SK-N-SH (cell line): ENCODE data around the gene TUT1. TPM values are rescaled to one million over a fixed set of nuclear protein-coding genes. Genes with fewer than 3 reads are reported as not detected.

Source experiments
- CTCF ChIA-PET: fragments of 300-600, 350-600 bp; formaldehyde crosslinking; extraction: SDS; loops from one replicate; lab custom pipeline; 2021; lab: Yijun Ruan, JAX
- POLR2A ChIA-PET: fragments of 350-600 bp; sonication (Branson Sonifier 250); formaldehyde crosslinking; extraction: SDS; loops from one replicate; lab custom pipeline; 2020; ENCODE audit warnings: antibody characterized with exemption, inconsistent platforms; lab: Yijun Ruan, JAX
- DNase-seq: peaks from one replicate; pipeline ENCODE4 v3.0.0; 2012
- H2AFZ ChIP-seq: fragments of 200-600 bp; sonication (generic); 2 replicates; pipeline ENCODE4 v1.8.1; 2016; ENCODE audit warnings: antibody characterized with exemption, mild to moderate bottlenecking, low read depth
- H3F3A ChIP-seq: fragments of 200-600 bp; sonication (generic); replicated peaks from 2 replicates; pipeline ENCODE3; 2016; ENCODE audit warnings: antibody characterized with exemption, mild to moderate bottlenecking; ENCODE audit not compliant: insufficient read depth
- H3K27ac ChIP-seq, 2 experiments: fragments of 200-500 bp in 1 of 2; fragments of 200-600 bp in 1 of 2; sonication (Bioruptor generic) in 1 of 2; sonication (generic), shearing (Covaris generic) in 1 of 2; 2 replicates each; pipeline versions ENCODE4 v1.5.1 to v1.6.1; 2014 to 2016; ENCODE audit warnings: low read depth in 2 of 2, inconsistent platforms in 1 of 2, low read length in 1 of 2, mild to moderate bottlenecking in 1 of 2, mixed read lengths in 1 of 2
- H3K27me3 ChIP-seq: fragments of 200-600 bp; sonication (generic), shearing (Covaris generic); 2 replicates; pipeline ENCODE4 v1.6.1; 2016; ENCODE audit warnings: mixed run types; ENCODE audit not compliant: insufficient read depth
- H3K36me3 ChIP-seq, 2 experiments: fragments of 200-500 bp in 1 of 2; fragments of 200-600 bp in 1 of 2; sonication (Bioruptor generic) in 1 of 2; sonication (generic) in 1 of 2; replicated peaks in 1 of 2; 2 replicates each; pipeline versions ENCODE3 to v1.5.1; 2014 to 2016; ENCODE audit warnings: low read length in 1 of 2, mild to moderate bottlenecking in 1 of 2; ENCODE audit not compliant: insufficient read depth in 2 of 2, control insufficient read depth in 1 of 2
- H3K4me1 ChIP-seq, 2 experiments: fragments of 200-500 bp in 1 of 2; fragments of 200-600 bp in 1 of 2; sonication (Bioruptor generic) in 1 of 2; sonication (generic), shearing (Covaris generic) in 1 of 2; 2 replicates each; pipeline versions ENCODE4 v1.5.1 to v1.6.1; 2014 to 2016; ENCODE audit warnings: low read depth in 1 of 2, low read length in 1 of 2, mixed run types in 1 of 2; ENCODE audit not compliant: insufficient read depth in 2 of 2, control insufficient read depth in 1 of 2
- H3K4me2 ChIP-seq: fragments of 200-600 bp; sonication (generic), shearing (Covaris generic); 2 replicates; pipeline ENCODE4 v1.6.1; 2017; ENCODE audit warnings: mixed run types
- H3K4me3 ChIP-seq, 2 experiments: fragments of 200-500 bp in 1 of 2; fragments of 200-600 bp in 1 of 2; sonication (Bioruptor generic) in 1 of 2; sonication (generic), shearing (Covaris generic) in 1 of 2; 2 replicates each; pipeline versions ENCODE4 v1.5.1 to v1.8.1; 2014 to 2016; ENCODE audit warnings: low read depth in 2 of 2, inconsistent platforms in 1 of 2, low read length in 1 of 2, mild to moderate bottlenecking in 1 of 2, mixed read lengths in 1 of 2, moderate library complexity in 1 of 2
- H3K79me2 ChIP-seq: fragments of 200-600 bp; sonication (generic); 2 replicates; pipeline ENCODE4 v1.8.1; 2017; ENCODE audit warnings: mild to moderate bottlenecking; ENCODE audit not compliant: insufficient read depth
- H3K9ac ChIP-seq: fragments of 200-600 bp; sonication (generic); 2 replicates; pipeline ENCODE4 v1.6.1; 2017; ENCODE audit warnings: mixed run types
- H3K9me2 ChIP-seq: fragments of 200-600 bp; sonication (generic); 2 replicates; pipeline ENCODE4 v1.6.1; 2017; ENCODE audit warnings: mixed run types
- H3K9me3 ChIP-seq: fragments of 200-600 bp; sonication (generic); 2 replicates; pipeline ENCODE4 v1.6.1; 2017; ENCODE audit warnings: mixed run types, mild to moderate bottlenecking, moderate library complexity
- H4K20me1 ChIP-seq: fragments of 200-600 bp; sonication (generic); 2 replicates; pipeline ENCODE4 v1.6.1; 2017; ENCODE audit warnings: mild to moderate bottlenecking, mixed run types; ENCODE audit not compliant: insufficient read depth
- CHD2 ChIP-seq: fragments of 150-350 bp; IDR thresholded peaks from 2 replicates; pipeline ENCODE4 v1.6.1; 2018; ENCODE audit warnings: low read length; ENCODE audit not compliant: partially characterized antibody
- EP300 ChIP-seq, 2 experiments: IDR thresholded peaks; 2 replicates each; pipeline versions ENCODE4 v1.4.0 to v1.6.1; 2012; ENCODE audit warnings: borderline replicate concordance in 1 of 2, low read depth in 1 of 2, low read length in 1 of 2
- EZH2phosphoT487 ChIP-seq: fragments of 200-600 bp; sonication (generic); IDR thresholded peaks from 2 replicates; pipeline ENCODE4 v1.6.1; 2017; ENCODE audit warnings: low read depth, mixed run types, mild to moderate bottlenecking, antibody characterized with exemption, moderate library complexity, borderline replicate concordance
- FOSL2 ChIP-seq: IDR thresholded peaks from 2 replicates; pipeline ENCODE4 v1.4.0; 2012; ENCODE audit warnings: low read depth, mild to moderate bottlenecking, moderate library complexity, borderline replicate concordance
- FOXJ3 ChIP-seq: sonication (generic); formaldehyde crosslinking; IDR thresholded peaks from 2 replicates; pipeline ENCODE4 v1.5.1; 2020; ENCODE audit warnings: mild to moderate bottlenecking, missing genetic modification reagents
- GABPA ChIP-seq: IDR thresholded peaks from 2 replicates; pipeline ENCODE4 v1.4.0; 2012; ENCODE audit warnings: low read depth, mild to moderate bottlenecking
- GATA2 ChIP-seq: sonication (generic); formaldehyde crosslinking; IDR thresholded peaks from 2 replicates; pipeline ENCODE4 v1.5.0; 2020; ENCODE audit warnings: mild to moderate bottlenecking, missing genetic modification reagents
- IRF3 ChIP-seq: fragments of 150-350 bp; IDR thresholded peaks from 2 replicates; pipeline ENCODE4 v1.6.1; 2016; ENCODE audit warnings: mild to moderate bottlenecking, low read depth, low read length
- NFIC ChIP-seq: IDR thresholded peaks from 2 replicates; pipeline ENCODE4 v1.4.0; 2012; ENCODE audit warnings: borderline replicate concordance
- NRF1 ChIP-seq: IDR thresholded peaks from 2 replicates; pipeline ENCODE4 v1.6.1; 2012; ENCODE audit warnings: low read depth, mild to moderate bottlenecking, low read length
- PBX3 ChIP-seq: IDR thresholded peaks from 2 replicates; pipeline ENCODE4; 2012
- RAD21 ChIP-seq: IDR thresholded peaks from 2 replicates; pipeline ENCODE4 v1.6.1; 2012; ENCODE audit warnings: mild to moderate bottlenecking, low read length
- REST ChIP-seq: IDR thresholded peaks from 2 replicates; pipeline ENCODE4 v1.6.1; 2012; ENCODE audit warnings: mild to moderate bottlenecking, low read depth, low read length, moderate library complexity
- RXRA ChIP-seq: IDR thresholded peaks from 2 replicates; pipeline ENCODE4 v1.4.0; 2012; ENCODE audit warnings: low read depth, mild to moderate bottlenecking, borderline replicate concordance
- SMC3 ChIP-seq: IDR thresholded peaks from 2 replicates; pipeline ENCODE4 v1.6.1; 2012; ENCODE audit warnings: low read depth, low read length, improper control_type of control experiment
- TAF1 ChIP-seq: IDR thresholded peaks from 2 replicates; pipeline ENCODE4 v1.6.1; 2012; ENCODE audit warnings: low read depth, mild to moderate bottlenecking, low read length, moderate library complexity, borderline replicate concordance
- TEAD4 ChIP-seq: IDR thresholded peaks from 2 replicates; pipeline ENCODE4 v1.4.0; 2012; ENCODE audit warnings: mild to moderate bottlenecking, borderline replicate concordance; ENCODE audit not compliant: insufficient read depth
- YY1 ChIP-seq: IDR thresholded peaks from 2 replicates; pipeline ENCODE4 v1.4.0; 2012; ENCODE audit warnings: low read depth, mild to moderate bottlenecking
- ZBTB33 ChIP-seq: IDR thresholded peaks from 2 replicates; pipeline ENCODE4 v1.4.0; 2012; ENCODE audit warnings: low read depth, borderline replicate concordance
- WGBS: methylation state at CpG from one replicate; pipeline ENCODE4 v1.1.6; 2017; ENCODE audit warnings: low lambda C conversion rate; 5-methylcytosine and 5-hydroxymethylcytosine counted together
- polyA plus RNA-seq, 3 experiments: library from polyadenylated mRNA; depleted of rRNA; stranded (reverse); fragments of >200 nt; gene quantifications; 2 replicates each; pipeline ENCODE4 v1.2.3, GENCODE V29; 2012
- TF ChIP-seq, protein P1 (sequence below): fragments of 200-600 bp; sonication (generic); IDR thresholded peaks from 2 replicates; pipeline ENCODE4 v1.6.1; 2017; ENCODE audit warnings: antibody characterized with exemption, mild to moderate bottlenecking, moderate library complexity

TUT1 gene
- polyA plus RNA-seq, 1 of the 3 experiments (the other 2 are of a cell fraction): 27.3 TPM

DNA sequence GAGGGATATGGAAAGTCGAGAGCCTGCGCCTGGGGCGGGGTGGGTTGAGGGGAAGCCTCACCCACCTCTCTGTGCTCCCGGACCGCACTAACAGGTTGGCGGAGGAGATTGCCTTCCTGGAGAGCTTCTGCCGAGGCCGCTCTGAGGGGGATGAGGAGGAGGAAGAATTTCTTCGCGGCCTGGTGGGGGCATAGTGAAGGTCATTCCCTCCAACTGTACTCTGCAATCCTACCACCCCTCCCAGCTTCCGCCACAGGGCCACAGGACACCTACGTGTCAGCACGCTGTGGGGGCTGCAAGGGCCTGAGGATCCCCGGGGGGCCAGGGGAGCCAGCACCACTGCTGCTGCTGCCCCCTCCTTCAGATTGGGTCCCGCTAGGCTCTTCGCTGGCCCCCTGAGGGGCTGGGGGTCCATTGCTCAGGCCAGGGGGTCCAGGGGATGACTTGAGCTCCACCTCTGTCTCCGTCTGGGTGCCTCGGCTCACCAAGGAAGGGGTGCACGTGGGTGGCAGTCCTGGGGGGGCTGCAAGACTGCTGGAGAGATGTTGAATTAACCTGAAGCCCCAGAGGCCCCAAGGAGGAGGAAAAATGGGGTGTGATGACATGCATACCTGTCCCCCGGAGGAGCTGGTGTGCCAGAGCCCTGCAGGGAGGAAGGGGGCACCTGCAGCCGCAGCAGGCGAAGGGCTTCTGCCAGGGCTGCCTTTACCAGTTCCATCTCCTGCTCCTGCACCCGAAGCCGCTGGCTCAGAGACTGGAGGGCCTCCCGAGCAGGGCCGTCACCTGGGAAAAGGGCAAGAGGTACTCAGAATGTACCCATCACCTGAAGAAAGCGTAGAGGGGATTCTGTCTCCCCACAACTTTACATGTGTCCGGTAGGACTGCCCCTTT, 19.7 kb upstream of the TUT1 start:
- Histone ChIP-seq H3K27me3 (no peaks in the 10 kb centered on the region), H2AFZ (no peak overlapping the region), H3K4me2 (peak overlapping the region; percentile 82), H3K9me3 (no peaks in the 10 kb centered on the region), H3F3A (peaks cover 27% of the 10 kb centered on the region), H3K4me3 (peak overlapping the region; percentile 71 to 81), H3K4me1 (peaks cover 4 to 24% of the 10 kb centered on the region in 2 experiments; a peak in 2 of 4 replicates), H4K20me1 (no peaks in the 10 kb centered on the region), H3K27ac (peak overlapping the region; percentile 70 to 92), H3K36me3 (peaks cover 13 to 17% of the 10 kb centered on the region in 2 experiments), H3K9me2 (no peaks in the 10 kb centered on the region)
- ChIA-PET POLR2A (interaction anchor here (1.0 to 2.7 kb wide), 6 partner anchors 10 to 54 kb away, joined by 3 to 18 read pairs (median 10); partner anchors contain the start of genes B3GAT3, C11orf98, CSKMT and EEF1G), CTCF (interaction anchor here (0.8 to 6.9 kb wide), 16 partner anchors 7 to 841 kb away, joined by 3 to 69 read pairs (median 6); partner anchors contain the start of genes B3GAT3, C11orf98, CSKMT and LBHD1)
- WGBS: 81% methylated on average over 20 of the region's 28 CpGs
- DNase-seq: no peak
- TF ChIP-seq TEAD4 (no peak), RXRA (no peak), REST (no peak), FOSL2 (no peak), IRF3 (no peak), NRF1 (no peak), CHD2 (no peak), ZBTB33 (no peak), YY1 (no peak), NFIC (no peak), EZH2phosphoT487 (no peak), FOXJ3 (no peak), EP300 (IDR thresholded peaks at IDR 0.05; ENCODE audit: borderline replicate concordance in 1 of 2, low read depth in 1 of 2, low read length in 1 of 2) (no peak), GABPA (no peak), TAF1 (no peak), RAD21 (no peak), PBX3 (no peak), SMC3 (no peak), GATA2 (CRISPR knock-in tag) (no peak)
- TF ChIP-seq, protein P1, sequence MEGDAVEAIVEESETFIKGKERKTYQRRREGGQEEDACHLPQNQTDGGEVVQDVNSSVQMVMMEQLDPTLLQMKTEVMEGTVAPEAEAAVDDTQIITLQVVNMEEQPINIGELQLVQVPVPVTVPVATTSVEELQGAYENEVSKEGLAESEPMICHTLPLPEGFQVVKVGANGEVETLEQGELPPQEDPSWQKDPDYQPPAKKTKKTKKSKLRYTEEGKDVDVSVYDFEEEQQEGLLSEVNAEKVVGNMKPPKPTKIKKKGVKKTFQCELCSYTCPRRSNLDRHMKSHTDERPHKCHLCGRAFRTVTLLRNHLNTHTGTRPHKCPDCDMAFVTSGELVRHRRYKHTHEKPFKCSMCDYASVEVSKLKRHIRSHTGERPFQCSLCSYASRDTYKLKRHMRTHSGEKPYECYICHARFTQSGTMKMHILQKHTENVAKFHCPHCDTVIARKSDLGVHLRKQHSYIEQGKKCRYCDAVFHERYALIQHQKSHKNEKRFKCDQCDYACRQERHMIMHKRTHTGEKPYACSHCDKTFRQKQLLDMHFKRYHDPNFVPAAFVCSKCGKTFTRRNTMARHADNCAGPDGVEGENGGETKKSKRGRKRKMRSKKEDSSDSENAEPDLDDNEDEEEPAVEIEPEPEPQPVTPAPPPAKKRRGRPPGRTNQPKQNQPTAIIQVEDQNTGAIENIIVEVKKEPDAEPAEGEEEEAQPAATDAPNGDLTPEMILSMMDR: no peak
- TF ChIP-seq, all 33 proteins: peak for 0
- Histone ChIP-seq H3K79me2 (peaks cover 17% of the 10 kb centered on the region; the same call in 1 of the 2 replicates), H3K9ac (peak overlapping the region; percentile 70)
